Ammon's horn (tissue), 1 donor: ENCODE measurements around the gene ADAMTS2.

Source experiments
- DNase-seq: peaks from one replicate; pipeline ENCODE4 v3.0.0-alpha.2; 2016; ENCODE audit warnings: low spot score

Gene ADAMTS2

DNA sequence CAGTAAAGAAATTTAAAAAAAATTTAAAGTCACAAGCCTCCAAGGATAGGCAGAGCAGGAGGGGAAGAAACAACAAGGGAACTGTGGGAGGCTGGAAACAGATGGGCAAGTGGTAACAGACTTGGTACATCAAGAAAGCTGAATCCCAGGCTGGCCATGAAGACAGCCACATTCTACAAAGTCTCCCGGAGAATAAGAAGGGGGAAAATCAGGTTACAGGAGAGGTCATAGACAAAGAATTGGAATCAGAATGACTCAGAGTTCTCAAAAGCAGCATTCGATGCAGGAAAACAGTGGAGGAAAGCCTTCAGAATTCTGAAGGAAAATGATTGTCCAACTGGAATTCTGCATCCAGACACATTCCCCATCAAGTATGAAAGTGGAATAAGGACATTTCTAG is 129.7 kb downstream of the ADAMTS2 start:
- DNase-seq: no peak

DNA sequence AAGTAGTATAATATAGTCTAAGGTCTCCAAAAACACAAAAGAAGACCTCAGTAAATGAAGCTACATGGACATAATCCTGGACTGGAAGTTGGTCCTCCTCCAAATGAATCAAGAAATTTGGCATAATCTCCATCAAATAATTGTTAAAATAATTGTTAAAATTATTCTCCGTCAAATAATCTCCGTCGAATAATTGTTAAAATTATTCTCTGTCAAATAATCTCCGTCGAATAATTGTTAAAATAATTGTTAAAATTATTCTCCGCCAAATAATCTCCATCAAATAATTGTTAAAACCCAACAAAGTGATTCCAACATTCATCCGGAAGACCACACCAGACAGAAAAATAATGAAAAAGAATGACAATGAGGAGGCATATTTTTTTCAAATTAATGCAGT is 130.6 kb downstream of the ADAMTS2 start:
- no peak for DNase-seq

DNA sequence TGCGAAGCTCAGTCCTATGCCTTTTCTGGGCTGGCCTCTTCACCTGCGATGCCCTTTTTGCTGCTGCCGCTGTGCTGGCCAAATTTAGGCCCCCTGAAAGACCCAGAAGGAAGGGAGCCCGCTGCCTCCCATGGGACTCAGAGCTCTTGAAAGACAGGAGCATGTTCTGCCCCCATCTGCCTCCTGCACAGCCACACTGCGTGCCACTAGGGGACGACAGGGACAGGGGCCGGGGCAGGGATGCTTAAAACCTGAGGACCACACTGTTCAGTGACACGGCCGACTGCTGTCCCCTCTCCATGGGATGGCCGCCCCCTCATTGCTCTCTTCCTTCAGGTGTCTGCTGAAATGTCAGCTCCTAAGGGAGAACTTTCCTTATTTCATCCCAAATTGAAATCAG is 132.4 kb downstream of the ADAMTS2 start:
- DNase-seq: no peak

DNA sequence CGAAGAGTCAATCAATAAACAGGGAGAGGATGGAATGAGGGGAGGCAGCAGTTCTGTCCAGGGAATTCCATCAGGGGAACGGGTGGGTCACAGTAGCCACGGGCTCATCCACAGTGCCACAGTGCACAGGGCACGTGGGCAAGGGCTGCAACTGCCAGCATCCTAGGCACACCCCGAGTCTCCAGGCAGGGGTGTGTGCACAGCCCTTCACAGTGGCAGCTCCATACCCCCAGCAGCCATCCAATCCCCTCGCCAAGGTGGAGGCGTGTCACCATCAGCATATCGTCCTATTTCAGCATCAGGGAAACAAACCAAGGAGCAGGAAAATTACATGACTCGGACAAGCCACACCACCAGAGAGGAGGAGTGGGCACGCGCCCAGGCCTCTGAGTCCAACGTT is 133.6 kb downstream of the ADAMTS2 start:
- no peak for DNase-seq

DNA sequence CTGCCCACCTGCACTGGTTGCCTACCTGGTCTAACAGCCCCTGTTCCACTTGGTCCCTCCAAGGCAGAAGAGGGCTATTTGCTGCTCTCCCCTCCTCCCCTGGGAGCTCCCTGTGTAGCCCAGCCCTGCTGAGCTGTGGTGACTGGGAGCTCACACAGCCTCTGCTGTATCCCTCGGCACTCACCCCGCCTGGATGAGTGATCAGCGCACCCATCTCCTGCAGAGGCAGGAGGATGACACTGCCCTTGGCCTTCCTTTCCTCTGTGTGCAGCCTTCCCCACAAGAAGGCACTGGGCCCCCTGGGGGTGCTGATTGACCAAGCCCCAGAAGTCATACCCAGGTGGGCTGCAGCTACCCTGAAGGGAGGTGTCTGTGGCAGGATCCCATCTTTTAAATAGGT is 134.2 kb downstream of the ADAMTS2 start:
- DNase-seq: no peak

DNA sequence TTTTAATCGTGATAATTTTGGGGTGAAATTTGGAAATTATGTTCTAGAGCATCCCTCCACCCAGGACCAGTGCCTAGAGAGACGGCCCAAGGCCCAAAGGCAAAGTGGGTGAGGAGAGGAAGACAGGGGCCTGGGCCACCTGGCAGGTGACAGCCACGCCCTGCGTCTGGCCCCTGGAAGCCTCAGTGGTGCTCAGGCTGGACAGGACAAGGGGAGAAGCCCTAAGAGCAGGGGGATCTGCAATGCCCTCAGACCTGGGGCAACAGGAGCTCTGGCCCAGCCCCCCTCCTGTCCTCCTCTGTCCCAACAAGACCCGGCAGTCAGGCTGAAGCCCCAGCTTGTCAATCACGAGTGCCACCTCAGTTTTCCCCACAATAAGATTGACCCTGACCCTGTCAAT is 134.8 kb downstream of the ADAMTS2 start:
- no peak for DNase-seq

DNA sequence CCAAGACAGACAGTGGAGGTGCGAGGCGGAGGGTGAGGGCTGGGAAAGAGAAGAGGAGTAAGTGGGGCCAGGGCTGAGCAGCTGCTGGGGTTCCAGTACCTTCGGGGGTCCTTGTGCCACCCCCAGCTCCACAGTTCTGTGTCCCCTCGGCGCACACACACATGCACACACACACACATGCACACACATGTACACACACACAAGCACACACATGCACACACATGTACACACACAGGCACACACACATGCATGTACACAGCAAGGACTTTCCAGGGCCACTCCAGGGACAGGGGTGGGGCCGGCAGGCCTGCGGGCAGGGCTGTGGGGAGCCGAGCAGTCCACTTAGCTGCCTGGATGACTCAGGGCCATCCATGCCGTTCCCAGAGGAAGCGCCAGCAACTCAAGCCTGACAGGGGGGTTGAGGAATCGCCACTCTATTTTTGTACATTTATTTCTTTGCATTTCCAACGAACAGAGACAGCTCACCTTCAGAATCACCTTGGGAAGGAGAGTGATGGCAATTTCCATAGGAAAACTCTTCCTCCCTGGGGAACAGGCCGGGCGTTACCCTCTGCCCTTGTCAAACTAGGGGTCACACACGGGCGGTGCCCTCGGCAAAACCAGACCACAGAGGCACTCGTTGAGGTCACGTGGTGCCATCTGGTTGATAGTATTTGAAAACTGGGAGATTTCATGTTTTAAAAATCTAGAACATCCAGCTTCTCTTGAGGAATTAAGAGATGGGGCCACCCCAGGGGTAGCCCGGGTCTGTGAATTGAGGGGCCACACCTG is 135.7 kb downstream of the ADAMTS2 start:
- no peak for DNase-seq

DNA sequence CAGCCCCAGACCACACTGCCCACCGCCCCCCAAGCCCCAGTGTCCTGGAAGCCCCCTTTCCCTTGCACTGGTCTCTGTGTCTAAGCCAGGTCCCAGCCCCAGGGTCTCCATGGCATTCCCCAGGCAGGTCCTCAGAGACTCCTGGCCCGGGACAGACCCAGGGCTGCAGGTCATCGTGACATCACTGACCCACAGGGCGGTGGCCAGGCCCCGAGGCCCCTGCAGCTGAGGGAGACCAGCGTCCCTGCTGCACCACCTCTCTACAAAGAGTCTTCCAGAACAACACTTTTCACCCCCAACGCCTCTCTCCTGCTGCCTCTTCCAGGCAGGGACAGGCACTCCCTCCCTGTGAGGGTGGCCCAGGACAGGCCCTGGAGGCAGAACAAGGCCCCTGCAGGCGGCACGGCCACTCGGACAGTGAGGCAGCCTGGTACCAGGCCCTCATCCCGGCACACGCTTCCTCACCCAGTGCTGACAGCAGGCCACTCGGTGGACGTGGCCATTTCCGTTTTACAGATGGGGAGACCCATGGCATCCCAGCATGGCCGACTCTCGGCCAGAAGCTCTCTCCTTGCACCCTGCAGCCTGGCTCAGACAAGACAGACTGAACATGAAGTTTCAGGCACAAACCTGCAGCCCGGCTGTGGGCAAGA is 136.4 kb downstream of the ADAMTS2 start:
- no peak for DNase-seq

DNA sequence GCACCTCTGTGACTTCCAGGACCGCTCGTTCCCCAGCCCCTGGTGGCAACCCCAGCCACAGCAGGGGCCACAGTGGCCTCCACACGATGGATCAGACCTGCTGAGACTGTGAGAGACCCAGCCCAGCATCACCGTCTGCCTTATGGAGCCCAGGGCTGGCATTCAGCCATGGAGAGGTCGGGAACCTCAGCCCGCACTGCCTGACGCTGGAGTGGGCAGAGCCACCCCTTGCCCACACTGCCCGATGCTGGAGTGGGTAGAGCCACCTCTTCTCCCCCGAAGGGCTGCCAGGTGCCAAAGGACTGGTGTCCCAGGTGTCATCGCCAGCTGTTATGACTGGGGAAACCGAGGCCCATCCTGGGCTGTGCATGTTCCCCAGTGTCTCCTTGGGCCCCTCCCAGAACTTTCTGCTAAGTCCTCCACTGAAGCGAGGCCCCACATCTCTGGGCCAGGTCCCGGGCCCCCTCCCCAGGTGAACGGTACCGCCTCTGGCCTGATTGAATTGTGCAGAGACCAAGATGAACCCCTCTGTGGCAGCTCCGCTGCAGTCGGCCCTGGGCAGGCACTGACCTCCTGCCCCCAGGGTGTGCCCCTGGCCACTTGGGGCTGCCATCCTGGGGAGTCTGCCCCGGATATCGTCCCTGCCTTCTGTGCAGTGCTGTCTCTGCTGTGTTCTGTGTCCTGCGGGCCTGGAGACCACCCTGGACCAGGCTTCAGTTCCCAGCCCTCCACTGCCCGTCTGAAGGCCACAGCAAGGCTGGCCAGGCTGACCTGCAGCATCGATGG is 137.1 kb downstream of the ADAMTS2 start:
- DNase-seq: no peak

DNA sequence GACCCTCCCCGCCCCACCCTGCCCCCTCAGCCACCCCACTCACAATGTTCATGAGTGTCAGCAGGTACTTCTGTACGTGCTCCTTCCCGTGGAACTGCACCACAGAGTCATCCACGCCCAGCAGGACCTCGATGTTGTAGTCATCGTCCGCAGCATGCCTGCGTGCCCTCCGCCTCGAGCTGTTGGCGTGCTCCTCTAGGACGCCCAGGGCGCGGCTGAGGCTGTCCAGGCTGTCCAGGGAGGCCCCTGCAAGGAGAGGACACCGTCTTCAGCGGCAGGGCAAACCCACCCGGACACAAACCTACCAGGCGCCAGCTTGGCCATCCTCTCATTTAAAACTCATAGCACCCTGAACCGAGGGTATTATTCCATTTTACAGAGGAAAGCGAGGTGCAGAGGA is 137.8 kb downstream of the ADAMTS2 start:
- no peak for DNase-seq

DNA sequence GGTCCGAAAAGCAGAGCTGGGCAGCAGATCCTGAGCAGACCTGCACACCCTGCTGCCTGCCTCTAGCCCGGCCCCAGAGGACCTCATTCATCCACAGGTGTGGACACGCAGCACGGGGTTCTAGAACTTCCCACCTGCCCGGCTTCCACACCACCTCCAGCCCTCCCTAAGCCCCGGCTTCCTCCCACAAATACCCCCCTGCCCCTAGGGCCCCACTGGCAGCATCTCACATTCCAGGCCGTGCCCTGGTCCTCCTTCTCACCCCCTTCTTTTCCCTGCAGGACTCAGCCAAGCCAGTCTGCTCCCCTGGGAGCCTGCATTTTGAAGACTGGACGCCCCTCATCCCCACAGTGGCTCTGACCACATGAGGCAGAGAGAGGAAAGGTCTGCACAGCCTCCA is 138.9 kb downstream of the ADAMTS2 start:
- no peak for DNase-seq

DNA sequence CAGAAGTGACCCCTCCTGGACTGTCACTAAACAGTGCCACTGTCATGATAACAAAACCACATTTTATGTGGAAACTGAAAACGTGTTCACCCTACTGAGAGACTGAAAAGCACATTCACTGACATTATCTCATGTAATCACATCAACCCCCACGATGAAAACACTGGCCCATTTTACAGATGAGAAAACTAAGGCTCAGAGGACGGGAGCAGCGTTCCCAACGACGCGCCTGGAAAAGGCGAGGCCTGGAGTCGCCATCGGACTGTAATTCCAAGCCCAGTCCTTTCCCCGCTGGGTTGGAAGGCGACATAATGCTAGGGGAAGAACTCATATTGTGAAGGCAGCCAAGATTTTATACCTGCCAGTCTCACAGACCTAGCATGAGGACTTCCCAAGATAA is 140.0 kb downstream of the ADAMTS2 start:
- DNase-seq: no peak

DNA sequence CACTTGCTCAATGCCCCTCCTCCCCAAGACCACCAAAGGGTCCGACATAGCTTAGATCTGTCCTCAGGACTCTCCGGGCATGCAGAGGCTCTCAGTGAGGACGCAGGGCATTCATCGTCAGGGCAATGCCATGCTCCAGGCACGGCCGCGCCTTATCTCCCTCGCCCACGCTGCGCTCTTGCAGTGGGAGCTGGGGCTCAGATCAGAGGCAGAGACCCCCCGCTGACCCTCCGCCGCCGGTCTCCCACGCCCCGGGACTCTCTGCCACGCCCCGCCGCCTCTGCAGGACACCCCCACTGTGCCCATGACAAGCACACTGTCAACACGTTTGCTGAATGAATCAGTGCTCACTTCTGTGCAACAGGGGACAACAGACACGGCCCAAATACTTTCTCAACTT is 140.7 kb downstream of the ADAMTS2 start:
- DNase-seq: no peak

DNA sequence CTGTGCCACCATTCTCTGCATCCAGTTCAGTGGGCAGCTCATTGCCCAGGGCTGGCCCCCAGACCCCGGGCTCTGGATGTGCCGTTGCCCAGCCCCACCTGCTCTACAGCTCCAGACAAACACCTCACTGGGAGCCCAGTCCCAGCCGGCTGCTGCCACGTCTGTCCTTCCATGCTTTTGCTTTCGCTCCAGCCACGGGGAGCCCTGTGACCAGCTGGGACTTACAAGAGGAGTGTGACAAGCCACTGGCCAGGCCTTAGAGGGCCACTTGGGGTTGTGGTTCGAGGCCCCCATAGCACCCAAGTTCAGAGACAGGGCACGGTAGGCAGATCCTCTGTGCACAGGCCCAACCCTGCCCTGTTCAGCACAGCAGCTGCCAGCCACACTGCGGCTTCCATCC is 142.0 kb downstream of the ADAMTS2 start:
- no peak for DNase-seq

DNA sequence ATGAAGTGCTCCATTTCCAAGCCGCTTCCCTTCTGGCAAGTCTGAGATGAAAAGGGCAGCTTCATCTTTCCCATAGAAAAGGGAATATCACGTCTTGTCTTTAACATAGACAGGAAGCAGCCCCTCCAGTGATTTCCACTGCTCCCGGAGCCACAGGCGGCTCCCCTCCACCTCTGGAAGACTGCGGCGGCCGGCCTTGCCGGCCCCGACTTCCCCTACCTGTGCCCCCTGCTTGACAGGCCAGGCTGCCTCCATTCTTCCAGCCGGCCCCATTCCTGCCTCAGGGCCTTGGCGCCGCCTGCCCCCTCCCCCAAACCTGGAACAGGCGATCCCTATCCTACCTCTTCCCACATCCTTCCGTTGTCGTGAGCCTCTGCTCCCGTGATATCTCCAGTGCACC is 143.3 kb downstream of the ADAMTS2 start:
- no peak for DNase-seq

DNA sequence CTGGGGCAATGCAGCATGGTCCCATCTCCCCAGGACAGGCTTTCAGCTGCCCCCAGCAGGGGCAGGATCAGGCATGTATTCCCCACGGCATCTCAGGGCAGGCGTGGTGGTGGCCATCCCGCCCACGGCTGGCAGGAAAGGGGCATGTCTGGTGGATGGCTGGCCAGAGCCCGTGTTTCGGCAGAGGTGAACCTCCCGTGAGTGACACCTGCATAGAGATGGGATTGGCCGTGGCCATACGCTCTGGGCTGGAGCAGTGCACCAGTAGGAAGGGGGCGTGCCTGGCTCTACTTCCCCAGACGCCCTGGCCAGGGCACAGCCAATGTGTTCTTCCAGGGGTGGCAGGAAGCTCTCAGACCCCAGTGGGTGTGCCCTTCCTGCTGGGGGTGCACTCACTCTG is 146.0 kb downstream of the ADAMTS2 start:
- DNase-seq: no peak

DNA sequence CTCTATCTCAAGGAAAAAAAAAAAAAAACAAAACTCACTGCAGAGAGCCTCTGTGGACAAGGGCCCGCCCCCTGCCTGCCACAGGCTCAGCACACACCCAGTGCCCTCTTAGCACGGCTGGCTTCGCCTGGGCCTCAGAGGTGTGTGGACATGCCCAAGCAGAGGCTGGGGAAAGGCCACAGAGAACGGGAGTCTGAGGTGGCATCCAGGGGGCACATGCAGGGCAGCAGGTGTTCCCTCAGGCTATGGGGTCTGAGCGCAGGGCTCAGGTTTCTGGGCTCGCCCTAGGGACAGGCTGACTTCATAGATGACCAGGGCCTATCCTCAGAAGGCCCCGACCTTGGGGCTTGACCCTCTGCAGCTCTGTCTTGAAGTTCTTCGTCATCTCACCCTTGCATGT is 146.4 kb downstream of the ADAMTS2 start:
- no peak for DNase-seq

DNA sequence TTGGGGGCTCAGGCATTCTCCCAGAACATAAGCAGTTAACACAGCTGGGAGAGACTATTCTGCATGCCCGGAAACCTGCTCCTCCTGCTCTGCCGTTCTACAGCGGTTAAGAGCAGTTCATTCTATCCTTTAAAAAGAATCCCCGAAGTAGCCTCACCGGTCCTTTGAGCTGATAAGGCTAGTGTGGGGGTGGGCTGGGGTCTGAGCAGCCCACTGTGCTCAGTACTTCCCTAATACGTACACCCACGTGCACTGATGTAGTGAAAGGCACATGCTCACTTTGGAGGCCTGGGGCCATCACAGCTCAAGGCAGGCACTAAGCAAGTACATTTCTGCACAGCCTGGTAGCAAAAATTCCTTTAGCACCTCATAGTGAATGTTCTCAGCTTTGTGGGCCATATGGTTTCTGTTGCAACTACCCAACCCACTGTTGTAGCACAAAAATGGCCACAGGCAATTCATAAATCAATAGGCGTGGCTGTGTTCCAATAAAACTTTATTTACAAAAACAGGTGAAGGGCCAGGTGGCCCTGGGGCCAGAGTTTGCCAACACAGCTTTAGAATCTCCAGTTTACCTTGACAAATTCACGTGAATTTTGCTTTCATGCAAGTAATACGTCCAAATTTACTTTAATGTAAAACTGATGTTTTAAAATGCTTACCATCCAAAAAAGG is 148.7 kb downstream of the ADAMTS2 start:
- DNase-seq: peak; percentile 8

DNA sequence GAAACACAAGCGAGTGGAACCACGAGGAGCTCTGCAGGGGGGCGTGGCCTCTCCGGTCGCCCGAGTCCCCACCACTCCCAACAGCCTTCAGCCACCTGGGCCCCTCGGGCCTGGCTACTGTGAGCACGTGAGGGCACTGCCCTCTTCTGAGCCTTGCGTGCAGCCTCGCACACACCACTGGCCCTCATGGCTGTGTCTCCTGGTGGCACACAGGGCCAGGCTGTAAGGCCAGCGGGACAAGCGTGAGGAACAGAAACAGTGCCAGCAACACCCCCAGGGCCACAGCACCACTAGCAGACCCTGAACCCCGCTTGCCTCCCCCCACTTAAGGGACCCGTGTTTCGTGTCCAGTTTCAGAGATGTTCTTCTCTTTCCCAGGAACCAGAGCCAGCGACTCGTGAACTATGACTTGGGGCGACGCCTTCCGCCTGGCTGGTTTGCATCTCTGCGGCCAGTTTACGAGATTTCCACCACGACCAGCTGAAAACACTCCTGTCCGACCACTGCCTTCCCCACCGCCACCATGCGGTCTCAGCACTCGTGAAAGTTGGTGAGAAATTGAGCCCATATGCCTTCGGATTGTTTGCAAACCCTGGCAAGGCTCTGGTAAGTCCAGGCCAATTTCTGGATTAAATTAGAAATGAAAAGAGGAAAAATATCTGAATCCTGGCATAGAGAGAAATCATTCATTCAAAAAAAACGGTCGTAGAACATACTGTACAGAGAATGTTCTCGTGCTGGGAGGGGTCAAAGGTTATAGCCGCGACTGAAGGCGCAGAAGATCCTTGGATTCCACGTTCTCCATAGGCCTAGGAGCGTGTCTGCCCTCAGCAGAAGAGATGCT is 149.5 kb downstream of the ADAMTS2 start:
- no peak for DNase-seq

DNA sequence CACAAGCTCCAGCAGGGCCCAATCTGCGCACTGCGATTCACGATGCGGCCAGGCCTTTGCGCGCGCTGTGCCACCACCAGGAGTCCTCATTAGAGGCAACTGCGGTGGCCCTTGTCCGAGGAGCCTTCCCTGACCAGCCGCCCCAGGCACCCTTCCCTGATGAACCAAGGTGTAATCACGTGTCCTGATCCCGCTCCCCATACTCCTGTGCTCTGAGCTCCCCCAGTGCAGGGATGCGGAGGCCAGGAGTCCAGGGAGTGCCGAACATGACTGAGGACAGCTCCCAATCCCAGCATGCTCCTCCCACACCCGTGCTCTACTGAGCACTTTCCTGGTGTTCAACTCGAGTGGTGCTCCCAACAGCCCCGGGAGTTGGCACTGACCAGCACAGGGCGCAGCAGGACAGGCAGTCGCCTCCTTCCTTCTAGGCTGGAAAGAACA is 150.3 kb downstream of the ADAMTS2 start:
- no peak for DNase-seq

DNA sequence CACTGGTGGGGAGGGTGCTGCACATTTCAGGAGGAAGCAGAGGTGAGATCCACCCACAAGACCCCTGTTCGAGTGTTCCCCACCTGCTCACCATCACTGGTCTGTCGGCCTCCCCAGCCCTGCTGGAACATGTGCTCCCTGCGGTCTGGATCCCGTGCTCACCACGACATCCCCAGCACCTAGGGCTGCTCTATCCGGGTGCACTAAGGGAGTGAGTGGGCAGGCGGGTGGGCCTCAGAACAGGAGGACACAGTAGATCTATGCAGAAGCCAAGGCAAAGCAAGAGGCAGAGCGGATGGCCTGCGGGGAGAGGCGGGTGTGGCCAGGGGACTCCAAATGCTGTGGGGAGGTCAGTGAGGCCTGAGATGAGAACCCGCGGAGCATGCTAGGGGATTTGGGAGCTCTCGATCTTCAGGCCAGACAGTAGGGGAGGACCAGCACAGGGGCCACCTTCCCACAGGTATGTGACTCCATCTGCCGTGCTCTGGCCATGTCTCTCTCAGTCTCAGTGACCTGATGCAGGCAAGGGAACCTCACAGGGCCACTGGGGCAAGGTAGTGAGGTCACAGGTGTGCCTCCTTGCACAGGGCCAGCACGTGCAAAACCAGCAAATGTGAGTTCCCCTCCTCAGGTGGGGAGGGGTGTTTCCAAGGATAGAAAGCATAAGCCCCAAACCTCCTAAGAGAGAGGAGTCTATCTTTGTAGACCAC is 150.9 kb downstream of the ADAMTS2 start:
- DNase-seq: no peak
